GM18499 (cell line): ENCODE data around the gene SLC66A1.
"Not testable (repeated sequence)": the region's sequence is repeated elsewhere in the genome, so short reads cannot be mapped to it uniquely, and the experiment has no call there.

Experiments used
- ATAC-seq: cut with Tn5 transposase; IDR thresholded peaks from one replicate; pipeline ENCODE4 v1.9.1; 2021; ENCODE audit warnings: moderate number of reproducible peaks; ENCODE audit not compliant: insufficient read depth, unreplicated experiment

Gene SLC66A1, protein sequence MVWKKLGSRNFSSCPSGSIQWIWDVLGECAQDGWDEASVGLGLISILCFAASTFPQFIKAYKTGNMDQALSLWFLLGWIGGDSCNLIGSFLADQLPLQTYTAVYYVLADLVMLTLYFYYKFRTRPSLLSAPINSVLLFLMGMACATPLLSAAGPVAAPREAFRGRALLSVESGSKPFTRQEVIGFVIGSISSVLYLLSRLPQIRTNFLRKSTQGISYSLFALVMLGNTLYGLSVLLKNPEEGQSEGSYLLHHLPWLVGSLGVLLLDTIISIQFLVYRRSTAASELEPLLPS

DNA sequence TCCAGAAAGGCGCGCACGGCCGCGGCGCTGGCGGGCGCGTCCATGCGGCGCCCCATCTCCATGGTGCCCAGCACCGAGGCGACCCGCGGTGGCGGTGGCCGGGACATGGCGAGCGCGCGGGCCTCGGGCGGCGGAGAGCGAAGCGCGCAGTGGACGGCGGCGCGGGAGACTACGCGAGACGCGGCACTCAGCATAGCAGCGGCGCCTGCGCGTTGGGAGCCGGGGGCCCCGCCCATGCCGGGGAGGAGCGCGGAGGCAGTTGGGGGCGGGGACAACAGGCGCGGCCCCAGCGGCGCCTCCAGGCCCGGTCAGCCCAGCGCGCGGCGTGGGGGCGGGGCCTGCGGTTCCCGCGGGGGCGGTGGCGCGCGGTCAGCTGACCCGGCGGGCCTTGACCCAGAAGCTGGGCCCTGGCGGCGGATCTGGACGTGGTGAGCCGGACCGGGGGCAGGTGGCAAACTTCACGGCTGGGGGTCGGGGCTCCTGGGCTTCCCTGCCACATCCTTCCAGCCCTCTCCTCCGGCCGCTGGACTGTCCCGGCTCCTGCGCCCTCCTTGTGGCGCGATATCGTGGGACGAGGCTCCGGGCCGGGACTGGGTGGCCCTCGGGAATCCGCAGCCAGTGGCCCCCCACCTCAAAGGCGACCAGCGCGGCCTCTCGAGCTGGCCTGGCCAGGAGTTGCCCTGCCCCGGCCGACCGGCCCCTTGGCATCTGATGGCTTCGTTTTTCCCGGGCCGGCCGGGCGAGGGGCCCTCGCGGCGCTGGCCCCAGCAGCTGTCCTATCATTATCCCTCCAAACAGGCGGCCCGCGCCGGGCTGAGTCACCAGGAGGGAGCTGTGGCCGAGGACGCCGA lies at the start of gene SLC66A1, which contains the start of gene AKR7A2:
SLC66A1 (plus strand) TSS at position 396 of the 851 bp plus-strand sequence. CDS start 5,352 bp downstream, outside the sequence.
AKR7A2 (minus strand) TSS at position 214 of the 851 bp plus-strand sequence; CDS start at position 194, 20 bp downstream.
- no peak for ATAC-seq

DNA sequence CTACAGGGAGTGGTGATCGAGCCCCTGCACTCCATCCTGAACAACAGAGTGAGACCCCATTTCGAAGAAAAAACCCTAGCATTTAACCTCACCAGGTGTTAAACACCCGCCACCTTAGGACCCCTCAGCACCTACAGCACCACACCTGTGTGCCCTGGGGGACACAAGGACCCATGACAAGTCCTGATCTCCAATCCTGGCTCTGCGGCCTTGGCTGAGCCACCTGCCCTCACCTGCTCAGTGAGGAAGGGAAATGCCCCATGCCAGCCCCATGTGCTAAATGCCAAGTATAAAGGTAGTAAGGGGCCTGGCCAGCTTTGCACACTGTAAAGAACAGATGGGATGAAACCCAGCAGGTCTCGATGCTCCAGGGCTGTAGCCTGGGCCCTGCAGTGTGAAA lies 49.4 kb upstream of the SLC66A1 start:
- no peak for ATAC-seq

DNA sequence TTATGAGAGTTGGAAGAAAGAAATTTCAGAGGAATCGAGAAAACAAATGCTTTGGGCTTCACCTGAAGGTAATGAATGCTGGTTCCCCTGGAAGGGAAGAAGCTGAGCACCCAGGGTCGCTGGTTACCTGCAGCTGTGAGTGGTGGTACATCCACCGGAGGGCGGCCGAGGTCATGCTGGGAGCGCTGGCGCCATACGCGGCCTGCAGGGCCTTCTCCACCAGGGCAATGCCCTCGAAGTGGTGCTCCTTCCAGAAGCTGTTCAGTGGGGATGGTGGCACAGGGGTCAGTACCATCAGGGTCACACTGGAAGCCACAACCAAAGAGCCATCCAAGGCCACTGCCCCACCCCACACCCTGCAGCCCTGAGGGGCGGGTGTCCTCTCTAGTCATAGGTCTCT lies 43.7 kb upstream of the SLC66A1 start:
- ATAC-seq: no peak

DNA sequence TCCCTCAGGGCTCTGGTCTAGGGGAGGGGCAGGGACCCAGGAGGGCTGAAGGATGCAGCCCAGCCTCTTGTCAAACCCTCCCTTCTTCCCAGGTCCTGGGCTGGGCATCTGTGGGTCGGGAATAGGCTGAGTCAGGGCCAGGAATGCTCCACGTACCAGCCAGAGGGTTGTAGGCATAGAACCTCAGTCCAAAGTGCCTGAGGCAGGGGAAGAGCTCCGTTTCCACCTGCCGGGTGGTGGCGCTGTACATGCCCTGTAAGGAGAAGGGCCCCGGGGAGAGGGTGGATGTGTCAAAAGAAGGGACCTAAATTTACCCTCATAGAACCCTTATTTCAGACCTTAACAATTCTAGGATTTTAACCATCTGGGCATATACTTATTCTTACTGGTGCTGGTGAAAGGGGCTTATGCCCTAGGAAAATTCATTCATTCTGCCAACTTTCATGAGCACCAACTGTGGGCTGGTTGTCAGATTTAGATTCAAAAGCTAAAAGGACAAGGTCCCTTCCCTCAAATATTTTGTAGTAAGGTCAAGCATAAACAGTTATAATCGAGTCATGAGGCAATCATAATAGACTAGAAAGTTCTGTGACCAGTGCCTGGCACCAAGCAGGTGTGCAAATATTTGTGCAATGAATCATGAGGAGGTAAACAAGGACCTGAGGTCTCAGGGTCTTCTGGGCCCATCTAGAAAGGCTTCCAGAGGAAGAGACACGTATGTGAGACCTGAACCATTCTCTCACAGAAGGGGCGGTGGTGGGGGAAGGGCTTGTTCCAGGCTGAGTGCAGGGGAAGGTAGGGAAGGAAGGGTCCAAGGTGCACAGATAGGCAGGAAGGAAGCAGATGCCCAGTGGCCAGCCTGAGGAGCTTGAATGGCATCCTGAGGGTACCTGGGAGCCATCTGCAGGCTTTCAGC lies 42.4 kb upstream of the SLC66A1 start:
- not testable (repeated sequence) for ATAC-seq

DNA sequence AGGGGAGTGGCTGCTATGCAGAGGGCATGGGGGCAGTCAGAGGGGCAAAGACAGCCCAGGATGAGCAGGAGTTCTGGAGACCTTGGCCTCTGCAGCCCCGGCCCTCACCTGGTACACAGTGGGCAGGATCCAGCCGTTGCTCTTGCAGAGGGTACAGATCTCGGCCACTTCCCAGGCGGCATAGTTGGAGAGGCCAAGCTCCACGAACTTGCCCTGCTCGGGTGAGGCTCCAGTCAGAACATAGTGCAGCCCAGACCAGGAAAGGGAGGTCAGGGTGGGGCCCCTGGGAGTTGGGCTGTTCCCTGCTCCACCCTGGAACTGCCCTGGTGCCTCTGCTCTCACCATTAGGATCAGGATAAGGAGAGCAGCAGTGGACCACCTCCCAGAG lies 41.8 kb upstream of the SLC66A1 start:
- not testable (repeated sequence) for ATAC-seq

DNA sequence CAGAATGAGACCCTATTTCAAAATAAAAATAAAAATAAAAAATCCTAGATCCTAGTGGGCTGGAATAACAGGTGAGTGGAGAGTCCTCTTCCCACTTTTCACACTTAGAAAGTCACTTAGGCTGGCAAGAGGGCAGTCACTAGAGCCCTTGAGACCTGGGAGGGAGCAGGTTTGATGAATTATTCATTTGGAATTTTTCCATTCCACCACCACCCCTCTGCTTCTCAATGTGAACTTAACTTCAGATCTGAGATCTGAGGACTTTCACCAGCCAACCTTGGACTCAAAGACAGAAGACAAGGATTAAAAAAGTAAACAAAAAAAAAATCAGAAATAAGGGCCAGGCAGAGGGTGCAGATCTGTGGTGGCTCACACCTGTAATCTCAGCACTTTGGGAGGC lies 40.1 kb upstream of the SLC66A1 start:
- no peak for ATAC-seq

DNA sequence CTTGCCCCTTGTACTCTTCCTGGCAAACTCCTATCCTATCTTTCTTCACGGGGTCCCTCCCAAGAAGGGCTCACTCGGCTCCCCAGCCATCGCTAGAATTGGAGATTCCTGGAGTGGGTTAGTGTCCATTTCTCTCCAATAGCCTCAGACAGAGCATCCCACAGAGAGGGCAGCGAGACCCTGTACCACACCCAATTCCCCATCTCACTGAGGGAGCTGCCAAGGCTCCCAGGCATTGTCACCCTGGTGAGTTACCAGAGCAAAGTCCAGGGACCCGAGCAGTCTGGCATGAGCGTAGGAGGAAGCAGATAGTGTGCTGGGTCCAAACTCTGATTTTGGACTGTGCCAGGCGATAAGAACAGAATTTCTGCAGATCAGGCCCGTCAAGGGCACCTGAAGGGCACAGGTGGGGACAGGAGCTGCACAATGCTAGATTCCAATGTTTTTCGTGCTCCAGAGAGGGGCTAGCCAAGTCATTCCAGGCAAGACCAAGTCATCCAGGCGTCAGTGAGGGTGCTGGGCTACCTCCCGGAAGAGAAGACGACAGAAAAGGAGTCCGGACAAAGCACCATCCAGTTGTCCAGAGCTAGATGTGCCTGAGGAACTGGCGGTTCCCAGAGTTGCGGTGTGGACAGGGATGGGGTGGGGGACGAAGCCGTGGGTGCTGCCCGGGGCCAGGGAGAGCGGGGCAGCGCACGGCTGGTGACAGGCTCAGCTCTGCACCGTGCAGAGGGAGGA lies 38.9 kb upstream of the SLC66A1 start:
- ATAC-seq: no peak

DNA sequence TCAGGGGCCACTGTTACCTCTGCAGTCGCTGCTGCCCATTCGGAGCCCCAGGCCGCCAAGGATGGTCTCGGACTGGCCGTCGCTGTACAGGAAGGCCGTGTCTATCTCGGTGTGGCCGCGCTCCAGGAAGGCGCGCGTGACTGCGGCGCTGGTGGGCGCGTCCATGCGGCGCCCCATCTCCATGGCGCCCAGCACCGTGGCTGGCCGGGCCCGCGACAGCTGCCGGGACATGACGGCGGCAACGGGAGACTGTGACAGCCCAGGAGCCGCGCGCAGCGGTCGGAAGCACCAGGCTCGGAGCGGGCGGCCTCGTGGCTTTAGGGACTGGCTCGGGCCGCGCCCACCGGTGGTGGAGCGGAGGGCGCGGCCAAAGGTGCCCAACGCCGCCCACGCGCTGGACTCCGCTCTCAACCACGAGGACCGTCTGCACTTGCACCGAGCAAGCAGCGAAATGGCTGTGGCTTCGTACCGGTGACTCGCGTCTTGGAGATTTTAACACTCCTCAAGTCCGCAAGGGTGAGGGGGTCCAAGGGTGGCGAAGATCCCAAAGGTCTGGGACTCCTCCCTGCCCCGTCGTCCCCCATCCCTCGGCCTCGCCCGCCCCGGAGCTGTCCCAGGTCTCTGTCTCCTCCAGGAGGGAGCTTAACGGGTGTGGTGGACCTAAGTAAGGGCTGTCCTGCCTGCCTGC lies 38.1 kb upstream of the SLC66A1 start:
- not testable (repeated sequence) for ATAC-seq

DNA sequence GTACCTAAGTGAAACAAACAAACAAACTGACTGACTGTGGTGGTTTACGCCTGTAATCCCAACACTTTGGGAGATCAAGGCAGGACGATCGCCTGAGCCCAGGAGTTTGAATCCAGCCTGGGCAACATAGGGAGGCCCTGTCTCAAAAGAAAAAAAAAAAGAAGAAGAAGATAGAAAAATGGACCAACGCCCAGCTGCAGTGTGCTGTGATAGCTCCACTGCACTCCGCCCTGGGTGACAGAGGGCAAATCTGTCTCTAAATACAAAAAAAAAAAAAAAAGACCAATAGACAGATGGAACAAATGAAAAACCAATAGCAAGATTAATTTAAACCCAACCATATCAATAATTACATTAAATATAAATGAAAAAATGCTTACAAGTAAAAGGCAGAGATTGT lies 37.5 kb upstream of the SLC66A1 start:
- ATAC-seq: no peak

DNA sequence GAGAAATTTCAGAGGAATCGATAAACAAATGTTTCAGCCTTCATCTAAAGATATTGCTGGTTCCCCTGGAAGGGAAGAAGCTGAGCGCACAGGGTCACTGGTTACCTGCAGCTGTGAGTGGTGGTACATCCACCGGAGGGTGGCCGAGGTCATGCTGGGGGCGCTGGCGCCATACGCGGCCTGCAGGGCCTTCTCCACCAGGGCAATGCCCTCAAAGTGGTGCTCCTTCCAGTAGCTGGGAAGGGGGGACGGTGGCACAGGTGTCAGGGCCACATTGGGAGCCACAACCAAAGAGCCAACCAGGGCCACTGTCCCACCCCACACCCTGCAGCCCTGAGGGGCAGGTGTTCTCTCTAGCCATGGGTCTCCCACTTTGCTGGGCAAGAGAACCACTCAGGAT lies 28.2 kb upstream of the SLC66A1 start:
- ATAC-seq: no peak

DNA sequence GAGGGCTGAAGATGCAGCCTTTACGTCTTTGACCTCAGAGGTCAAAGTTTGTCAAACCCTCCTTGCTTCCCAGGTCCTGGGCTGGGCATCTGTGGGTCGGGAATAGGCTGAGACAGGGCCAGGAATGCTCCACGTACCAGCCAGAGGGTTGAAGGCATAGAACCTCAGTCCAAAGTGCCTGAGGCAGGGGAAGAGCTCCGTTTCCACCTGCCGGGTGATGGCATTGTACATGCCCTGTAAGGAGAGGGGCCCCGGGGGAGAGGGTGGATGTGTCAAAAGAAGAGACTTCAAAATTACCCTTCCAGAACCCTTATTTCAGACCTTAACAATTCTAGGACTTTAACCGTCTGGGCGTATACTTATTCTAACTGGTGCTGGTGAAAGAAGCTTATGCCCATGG lies 27.2 kb upstream of the SLC66A1 start:
- no peak for ATAC-seq

DNA sequence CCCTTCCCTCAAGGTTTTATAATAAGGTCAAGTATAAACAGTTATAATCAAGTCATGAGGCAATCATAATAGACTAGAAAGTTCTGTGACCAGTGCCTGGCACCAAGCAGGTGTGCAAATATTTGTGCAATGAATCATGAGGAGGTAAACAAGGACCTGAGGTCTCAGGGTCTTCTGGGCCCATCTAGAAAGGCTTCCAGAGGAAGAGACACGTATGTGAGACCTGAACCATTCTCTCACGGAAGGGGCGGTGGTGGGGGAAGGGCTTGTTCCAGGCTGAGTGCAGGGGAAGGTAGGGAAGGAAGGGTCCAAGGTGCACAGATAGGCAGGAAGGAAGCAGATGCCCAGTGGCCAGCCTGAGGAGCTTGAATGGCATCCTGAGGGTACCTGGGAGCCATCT lies 26.8 kb upstream of the SLC66A1 start:
- ATAC-seq: not testable (repeated sequence)

DNA sequence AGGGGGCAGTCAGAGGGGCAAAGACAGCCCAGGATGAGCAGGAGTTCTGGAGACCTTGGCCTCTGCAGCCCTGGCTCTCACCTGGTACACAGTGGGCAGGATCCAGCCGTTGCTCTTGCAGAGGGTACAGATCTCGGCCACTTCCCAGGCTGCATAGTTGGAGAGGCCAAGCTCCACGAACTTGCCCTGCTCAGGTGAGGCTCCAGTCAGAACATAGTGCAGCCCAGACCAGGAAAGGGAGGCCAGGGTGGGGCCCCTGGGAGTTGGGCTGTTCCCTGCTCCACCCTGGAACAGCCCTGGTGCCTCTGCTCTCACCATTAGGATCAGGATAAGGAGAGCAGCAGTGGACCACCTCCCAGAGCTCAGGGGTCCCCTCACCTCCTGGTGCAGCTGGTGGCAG lies 26.3 kb upstream of the SLC66A1 start:
- ATAC-seq: not testable (repeated sequence)

DNA sequence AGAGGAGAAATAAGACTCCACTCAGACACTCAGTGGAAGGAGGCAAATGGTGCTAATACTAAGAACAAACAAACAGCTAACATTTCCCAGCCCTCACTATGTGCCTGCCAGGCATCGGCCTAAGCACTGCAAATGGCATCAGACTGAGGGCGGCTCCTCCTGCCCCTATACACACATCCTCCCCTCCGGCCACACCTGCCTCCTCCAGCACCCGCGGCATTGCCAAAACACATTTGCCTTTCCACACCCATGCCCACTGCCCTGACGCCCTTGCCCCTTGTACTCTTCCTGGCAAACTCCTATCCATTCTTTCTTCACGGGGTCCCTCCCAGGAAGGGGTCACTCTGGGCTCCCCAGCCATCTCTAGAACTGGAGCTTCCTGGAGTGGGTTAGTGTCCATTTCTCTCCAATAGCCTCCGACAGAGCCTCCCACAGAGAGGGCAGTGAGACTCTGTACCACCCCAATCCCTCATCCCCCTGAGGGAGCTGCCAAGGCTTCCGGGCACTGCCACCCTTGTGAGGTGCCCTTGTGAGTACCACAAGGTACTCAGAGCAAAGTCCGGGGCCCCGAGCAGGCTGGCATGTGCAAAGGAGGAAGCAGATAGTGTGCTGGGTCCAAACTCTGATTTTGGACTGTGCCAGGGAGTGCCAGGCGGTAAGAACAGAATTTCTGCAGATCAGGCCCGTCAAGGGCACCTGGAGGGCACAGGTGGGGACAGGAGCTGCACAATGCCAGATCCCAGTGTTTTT lies 24.5 kb upstream of the SLC66A1 start:
- no peak for ATAC-seq

DNA sequence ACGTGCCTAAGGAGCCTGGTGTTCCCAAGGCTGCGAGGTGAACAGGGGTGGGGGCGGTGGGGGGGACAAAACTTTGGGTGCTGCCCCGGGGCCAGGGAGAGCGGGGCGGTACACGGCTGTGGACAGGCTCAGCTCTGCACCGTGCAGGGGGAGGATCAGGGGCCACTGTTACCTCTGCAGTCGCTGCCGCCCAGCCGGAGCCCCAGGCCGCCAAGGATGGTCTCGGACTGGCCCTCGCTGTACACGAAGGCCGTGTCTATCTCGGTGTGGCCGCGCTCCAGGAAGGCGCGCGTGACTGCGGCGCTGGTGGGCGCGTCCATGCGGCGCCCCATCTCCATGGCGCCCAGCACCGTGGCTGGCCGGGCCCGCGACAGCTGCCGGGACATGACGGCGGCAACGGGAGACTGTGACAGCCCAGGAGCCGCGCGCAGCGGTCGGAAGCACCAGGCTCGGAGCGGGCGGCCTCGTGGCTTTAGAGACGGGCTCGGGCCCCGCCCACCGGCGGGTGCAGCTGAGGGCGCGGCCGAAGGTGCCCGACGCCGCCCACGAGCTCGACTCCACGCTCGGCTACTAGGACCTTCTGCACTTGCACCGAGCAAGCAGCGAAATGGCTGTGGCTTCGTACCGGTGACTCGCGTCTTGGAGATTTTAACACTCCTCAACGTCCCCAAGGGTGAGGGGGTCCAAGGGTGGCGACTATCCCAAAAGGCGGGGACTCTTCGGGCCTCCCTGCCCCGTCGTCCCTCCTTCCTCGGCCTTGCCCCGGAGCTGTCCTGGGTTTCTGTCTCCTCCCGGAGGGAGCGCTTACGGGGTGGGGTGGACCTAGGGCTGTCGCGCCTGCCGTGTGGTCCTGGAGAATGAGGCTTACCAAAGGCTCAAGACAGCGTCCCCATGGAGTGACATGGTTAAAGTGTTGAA lies 23.5 kb upstream of the SLC66A1 start, which contains the start of gene AKR7A3:
AKR7A3 (minus strand) TSS at position 447 of the 918 bp plus-strand sequence; CDS start at position 386, 61 bp downstream.
- ATAC-seq: not testable (repeated sequence)

DNA sequence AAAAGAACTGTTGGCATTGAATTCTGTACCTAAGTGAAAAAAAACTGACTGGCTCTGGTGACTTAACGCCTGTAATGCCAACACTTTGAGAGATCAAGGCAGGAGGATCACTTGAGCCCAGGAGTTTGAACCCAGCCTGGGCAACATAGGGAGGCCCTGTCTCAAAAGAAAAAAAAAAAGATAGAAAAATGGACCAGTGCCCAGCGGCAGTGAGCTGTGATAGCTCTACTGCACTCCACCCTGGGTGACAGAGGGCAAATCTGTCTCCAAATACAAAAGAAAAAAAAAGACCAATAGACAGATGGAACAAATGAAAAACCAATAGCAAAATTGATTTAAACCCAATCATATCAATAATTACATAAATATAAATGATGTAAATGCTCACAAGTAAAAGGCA lies 22.9 kb upstream of the SLC66A1 start:
- no peak for ATAC-seq

DNA sequence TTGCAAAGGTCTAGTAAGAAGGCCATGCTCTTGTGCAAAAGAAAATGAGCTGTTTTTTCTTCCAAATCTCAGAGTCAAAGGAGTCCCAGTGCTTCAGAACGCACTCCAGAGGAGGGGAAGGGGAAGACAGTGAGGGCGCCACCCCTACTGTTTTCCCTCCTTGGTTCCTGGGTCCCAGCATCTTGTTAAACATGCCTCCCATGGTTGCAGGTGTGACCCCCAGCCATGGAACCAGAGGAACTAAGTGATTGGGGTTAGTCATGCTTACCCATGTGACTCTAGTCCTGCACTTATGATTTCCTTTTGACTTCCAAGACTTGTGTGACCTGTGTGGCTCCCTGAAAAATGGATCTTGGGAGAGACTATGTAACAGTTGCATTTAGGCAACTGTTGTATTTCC lies 17.5 kb upstream of the SLC66A1 start:
- ATAC-seq: no peak
